GM12878 (cell line): ENCODE measurements around the gene CD27. TPM values are rescaled to one million over a fixed set of nuclear protein-coding genes. Genes with fewer than 3 reads are reported as not detected.

Experiments
- BRCA1 ChIP-seq: IDR thresholded peaks from 2 replicates; pipeline ENCODE4 v1.6.1; 2011; ENCODE audit warnings: low read depth, low read length, improper control_type of control experiment
- CBFB ChIP-seq: IDR thresholded peaks from 2 replicates; pipeline ENCODE4 v1.6.1; 2016; ENCODE audit warnings: antibody characterized with exemption, low read depth
- CEBPZ ChIP-seq: fragments of 150-350 bp; IDR thresholded peaks from 2 replicates; pipeline ENCODE4 v1.6.1; 2016; ENCODE audit warnings: low read depth, low read length
- CHD2 ChIP-seq: IDR thresholded peaks from 2 replicates; pipeline ENCODE4 v1.6.1; 2011; ENCODE audit warnings: low read depth, low read length, improper control_type of control experiment, borderline replicate concordance
- EP300 ChIP-seq, 2 experiments: fragments of 150-350 bp in 1 of 2; IDR thresholded peaks; 2 replicates each; pipeline ENCODE4 v1.6.1; 2011 to 2012; ENCODE audit warnings: low read depth in 2 of 2, low read length in 2 of 2, borderline replicate concordance in 1 of 2, improper control_type of control experiment in 1 of 2, inconsistent platforms in 1 of 2; ENCODE audit not compliant: control insufficient read depth in 1 of 2
- HSF1 ChIP-seq: fragments of 150-350 bp; IDR thresholded peaks from 2 replicates; pipeline ENCODE4 v1.6.1; 2014; ENCODE audit warnings: mild to moderate bottlenecking, low read depth, low read length
- KDM1A ChIP-seq: fragments of 200-600 bp; sonication (generic); IDR thresholded peaks from 2 replicates; pipeline ENCODE4 v1.6.1; 2016; ENCODE audit warnings: borderline replicate concordance
- MEF2A ChIP-seq: IDR thresholded peaks from 2 replicates; pipeline ENCODE4 v1.6.1; 2011; ENCODE audit warnings: low read depth, mild to moderate bottlenecking, low read length, moderate library complexity; ENCODE audit not compliant: insufficient read depth
- MTA2 ChIP-seq: fragments of 450-650 bp; IDR thresholded peaks from 2 replicates; pipeline ENCODE4 v1.6.1; 2016; ENCODE audit warnings: low read depth, mild to moderate bottlenecking, moderate library complexity
- NR2C2 ChIP-seq: IDR thresholded peaks from 2 replicates; pipeline ENCODE4 v1.6.1; 2011; ENCODE audit warnings: borderline replicate concordance, low read depth; ENCODE audit not compliant: control insufficient read depth, insufficient read length
- PKNOX1 ChIP-seq: fragments of 450-650 bp; IDR thresholded peaks from 2 replicates; pipeline ENCODE4 v1.6.1; 2016; ENCODE audit warnings: mild to moderate bottlenecking
- POLR2AphosphoS5 ChIP-seq: IDR thresholded peaks from 2 replicates; pipeline ENCODE4 v1.6.1; 2011; ENCODE audit warnings: mild to moderate bottlenecking, low read length, inconsistent platforms
- PRDM15 ChIP-seq: fragments of 450-650 bp; formaldehyde crosslinking; IDR thresholded peaks from 2 replicates; pipeline ENCODE4 v1.4.0; 2020; ENCODE audit warnings: mild to moderate bottlenecking, moderate library complexity
- RBBP5 ChIP-seq: fragments of 200-600 bp; sonication (generic); conservative IDR thresholded peaks from 2 replicates; pipeline ENCODE4 v1.6.1; 2016
- RUNX3 ChIP-seq: IDR thresholded peaks from 2 replicates; pipeline ENCODE4 v1.6.1; 2012; ENCODE audit warnings: low read length, inconsistent platforms
- SMAD1 ChIP-seq: fragments of 450-650 bp; IDR thresholded peaks from 2 replicates; pipeline ENCODE4 v1.6.1; 2018; ENCODE audit warnings: mild to moderate bottlenecking, low read depth; ENCODE audit not compliant: partially characterized antibody
- SUZ12 ChIP-seq: fragments of 200-600 bp; sonication (generic); IDR thresholded peaks from one replicate; pipeline ENCODE4 v1.6.1; 2018; ENCODE audit warnings: antibody characterized with exemption, mild to moderate bottlenecking; ENCODE audit not compliant: unreplicated experiment
- TCF12 ChIP-seq: IDR thresholded peaks from 2 replicates; pipeline ENCODE4 v1.6.1; 2011; ENCODE audit warnings: low read depth, mild to moderate bottlenecking, low read length
- ZNF207 ChIP-seq: fragments of 450-650 bp; IDR thresholded peaks from 2 replicates; pipeline ENCODE4 v1.6.1; 2014; ENCODE audit warnings: antibody characterized with exemption, mild to moderate bottlenecking, borderline replicate concordance
- ZNF217 ChIP-seq: fragments of 450-650 bp; IDR thresholded peaks from 2 replicates; pipeline ENCODE4 v1.6.1; 2017; ENCODE audit warnings: antibody characterized with exemption, mild to moderate bottlenecking
- ZZZ3 ChIP-seq: IDR thresholded peaks from 2 replicates; pipeline ENCODE4 v1.6.1; 2011; ENCODE audit warnings: low read depth; ENCODE audit not compliant: control insufficient read depth, insufficient read length
- polyA plus RNA-seq, 11 experiments: library from polyadenylated mRNA; depleted of rRNA in 4 of 11; unstranded in 6 of 11; stranded (reverse) in 5 of 11; fragments of >200 nt; fragmentation: Nextera tagmentation in 4 of 11; fragmentation: Illumina TruSeq in 1 of 11; extraction: Ambion mirVana in 4 of 11; extraction: Trizol in 1 of 11; gene quantifications; 1 replicate in 1 of 11; 2 replicates in 10 of 11; pipeline versions ENCODE4 v1.2.1 to v1.2.3, GENCODE V29; 2011 to 2016; ENCODE audit warnings: inconsistent platforms in 2 of 11, missing spikeins in 2 of 11, low read depth in 1 of 11
- total RNA-seq, 4 experiments: library from RNA; depleted of rRNA in 3 of 4; stranded (reverse); fragments of >200 nt in 3 of 4; fragmentation: Illumina TruSeq in 1 of 4; extraction: Trizol in 1 of 4; gene quantifications; 2 replicates each; pipeline versions ENCODE4 v1.2.1 to v1.2.3, GENCODE V29; 2013 to 2021

The CD27 gene
- total and polyA plus RNA-seq, 10 of the 15 experiments (the other 5 are each of a cell fraction or from before 2014, with no cell fraction given): 4.9 to 184 (median 106) TPM

GRCh38 chr12:6423267-6424007 lies 21.3 kb upstream of the CD27 start (continued):
- no peak for TF ChIP-seq PRDM15 (CRISPR knock-in tag)
- no peak for TF ChIP-seq NR2C2
- no peak for TF ChIP-seq POLR2AphosphoS5
- TF ChIP-seq MTA2: no peak
- no peak for TF ChIP-seq SUZ12
- no peak for TF ChIP-seq MEF2A
- TF ChIP-seq BRCA1: no peak
- TF ChIP-seq RUNX3: no peak
- TF ChIP-seq TCF12: 0 out of 2 replicates have a peak, but pooled peaks have one; percentile 3
- TF ChIP-seq KDM1A: no peak
- TF ChIP-seq CHD2: peak; percentile 51; the same call in 1 of the 2 replicates
- TF ChIP-seq ZZZ3: no peak
- no peak for TF ChIP-seq SMAD1
- TF ChIP-seq PKNOX1: no peak
- TF ChIP-seq CEBPZ: no peak
- TF ChIP-seq ZNF217: no peak
- no peak for TF ChIP-seq RBBP5
- 0 out of 2 replicates have a peak, but pooled peaks have one; percentile 10 for TF ChIP-seq ZNF207
- TF ChIP-seq EP300 (IDR thresholded peaks at IDR 0.05; ENCODE audit: borderline replicate concordance in 1 of 2, control insufficient read depth in 1 of 2, low read depth in 2 of 2, low read length in 2 of 2): peak in 1 of 2 experiments; percentile 31; a peak in 1 of 4 replicates
- no peak for TF ChIP-seq CBFB
- no peak for TF ChIP-seq HSF1
